Erythroblast (primary cell): ENCODE data around the gene CSAD.

Experiments
- DNase-seq, 2 experiments: peaks; one replicate each; lab custom pipeline; 2025; lab: John Stamatoyannopoulos, UW
- GATA1 ChIP-seq: IDR thresholded peaks from 2 replicates; pipeline ENCODE4 v1.6.1; 2011; ENCODE audit warnings: low read depth, mild to moderate bottlenecking, control low read depth, low read length, moderate library complexity
- POLR2A ChIP-seq: IDR thresholded peaks from 2 replicates; pipeline ENCODE4 v1.6.1; 2011; ENCODE audit warnings: mild to moderate bottlenecking, low read length

CSAD gene

DNA sequence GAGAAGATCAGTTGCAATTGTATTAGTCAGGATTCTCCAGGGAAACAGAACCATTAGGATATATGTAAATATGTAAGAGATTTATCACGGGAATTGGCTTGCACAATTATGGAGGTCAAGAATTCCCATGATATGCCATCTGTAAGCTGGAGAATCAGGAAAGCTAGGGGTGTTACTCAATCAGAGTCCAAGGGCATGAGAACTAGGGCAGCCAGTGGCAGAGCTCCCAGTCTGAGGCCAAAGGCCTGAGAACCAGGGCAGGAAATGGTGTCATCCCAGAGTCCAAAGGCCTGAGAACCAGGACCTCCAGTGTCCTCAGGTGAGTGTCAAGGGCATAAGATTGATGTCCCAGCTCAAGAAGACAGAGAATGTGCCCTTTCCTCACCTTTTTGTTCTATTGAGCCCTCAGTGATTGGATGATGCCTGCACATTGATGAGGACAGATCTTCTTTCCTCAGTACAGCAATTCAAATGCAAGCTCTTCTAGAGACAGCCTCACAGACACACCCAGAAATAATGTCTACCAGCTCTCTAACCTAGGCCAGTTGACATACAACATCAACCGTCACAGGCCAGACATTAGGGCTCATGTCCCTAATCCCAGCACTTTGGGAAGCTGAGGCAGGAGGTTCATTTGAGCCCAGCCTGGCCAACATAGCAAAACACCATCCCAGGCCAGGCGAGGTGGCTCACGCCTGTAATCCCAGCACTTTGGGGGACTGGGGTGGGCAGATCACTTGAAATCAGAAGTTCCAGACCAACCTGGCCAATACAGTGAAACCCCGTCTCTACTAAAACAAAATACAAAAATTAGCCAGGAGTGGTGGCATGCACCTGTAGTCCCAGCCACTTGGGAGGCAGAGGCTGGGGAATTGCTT lies 35.1 kb downstream of the CSAD start:
- TF ChIP-seq GATA1 (no peak), POLR2A (no peak)
- DNase-seq, result no peak

DNA sequence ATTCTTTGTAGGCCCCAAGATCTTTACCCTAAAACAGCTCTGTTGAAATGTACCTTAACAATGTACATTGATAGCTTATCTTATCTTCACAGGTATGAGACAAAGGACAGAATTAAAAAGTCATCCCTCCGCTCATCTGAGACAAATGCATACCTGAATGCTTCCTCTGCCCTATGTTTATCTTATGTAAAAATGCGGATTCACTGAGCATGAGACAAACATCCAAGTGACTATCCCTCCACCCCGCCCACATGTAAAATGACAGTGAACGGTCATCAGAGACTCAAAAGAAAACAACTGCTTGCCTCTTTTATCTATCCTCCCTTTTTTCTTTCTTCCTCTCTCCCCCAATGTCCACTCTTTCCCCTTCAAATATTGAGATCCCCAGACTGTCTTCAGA lies 37.4 kb downstream of the CSAD start:
- TF ChIP-seq GATA1 (no peak), POLR2A (no peak)
- DNase-seq, result no peak

DNA sequence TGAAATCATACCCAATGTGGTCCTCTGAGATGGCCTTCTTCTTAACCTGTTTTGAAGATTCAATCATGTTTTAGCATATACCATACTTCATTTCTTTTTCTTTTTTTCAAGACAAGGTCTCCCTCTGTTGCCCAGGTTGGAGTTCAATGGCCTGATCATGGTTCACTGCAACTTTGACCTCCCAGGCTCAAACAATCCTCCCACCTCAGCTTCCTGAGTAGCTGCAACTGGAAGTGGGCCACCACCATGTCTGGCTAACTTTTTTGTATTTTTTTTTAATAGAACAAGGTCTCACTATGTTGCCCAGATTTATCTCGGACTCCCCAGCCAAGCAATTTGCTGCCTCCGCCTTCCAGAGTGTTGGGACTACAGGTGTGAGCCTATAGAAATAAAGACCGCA lies 47.0 kb downstream of the CSAD start:
- TF ChIP-seq POLR2A (no peak), GATA1 (no peak)
- no peak for DNase-seq

DNA sequence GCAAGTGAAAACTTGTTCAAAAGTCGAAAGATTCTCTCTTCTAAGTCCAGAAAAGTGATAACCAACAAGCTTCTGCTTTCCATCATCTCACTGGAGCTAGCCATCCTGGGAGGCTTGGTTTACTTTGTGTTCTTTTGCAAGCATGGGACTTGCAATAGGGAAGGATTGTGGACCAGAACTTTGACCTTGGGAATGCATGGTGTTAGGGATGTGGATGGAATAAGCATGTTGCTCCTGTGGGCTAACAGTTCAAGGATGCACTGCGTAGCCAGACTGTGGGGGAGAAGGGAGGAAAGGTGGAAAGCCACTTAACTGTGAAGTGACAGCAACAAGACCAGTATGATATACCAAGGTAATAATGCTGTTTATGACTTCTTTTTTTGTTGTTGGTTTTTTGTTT lies 48.9 kb downstream of the CSAD start:
- TF ChIP-seq GATA1 (no peak), POLR2A (no peak)
- DNase-seq, result no peak

DNA sequence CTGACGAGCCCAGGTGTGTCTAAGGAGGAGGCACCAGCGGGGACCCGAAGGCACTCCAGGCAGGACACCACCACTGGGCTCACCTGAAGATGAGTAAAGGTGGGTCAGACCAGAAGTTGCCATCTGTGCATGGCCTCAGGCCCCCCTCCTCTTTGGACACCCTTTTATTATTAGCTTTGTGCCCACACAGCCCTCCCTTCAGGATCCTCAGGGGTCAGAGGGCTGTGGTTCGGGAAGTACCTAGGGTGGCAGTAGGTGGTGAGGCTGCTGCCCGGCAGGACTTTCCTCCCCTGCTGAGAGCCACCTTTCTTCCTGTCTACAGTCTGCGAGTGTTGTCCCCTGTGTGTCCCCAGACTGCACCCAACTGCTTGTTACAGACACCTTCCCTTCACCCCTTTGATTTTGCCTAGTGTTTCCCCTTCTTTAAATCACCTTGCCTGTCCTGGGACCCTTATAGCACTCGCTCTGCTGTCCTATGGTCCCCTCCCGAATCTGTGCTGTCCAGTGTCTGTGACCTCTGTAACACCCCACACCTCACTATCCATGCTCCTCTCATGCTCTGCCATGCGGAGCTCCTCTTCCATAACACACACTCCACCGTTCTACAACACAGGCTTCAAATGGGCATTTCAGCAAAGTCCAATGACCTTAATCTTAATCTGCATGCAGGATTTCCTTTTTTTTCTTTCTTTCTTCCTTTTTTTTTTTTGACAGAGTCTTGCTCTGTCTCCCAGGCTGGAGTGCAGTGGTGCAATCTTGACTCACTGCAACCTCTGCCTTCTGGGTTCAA lies 51.8 kb downstream of the CSAD start:
- no peak for DNase-seq
- no peak for TF ChIP-seq POLR2A

DNA sequence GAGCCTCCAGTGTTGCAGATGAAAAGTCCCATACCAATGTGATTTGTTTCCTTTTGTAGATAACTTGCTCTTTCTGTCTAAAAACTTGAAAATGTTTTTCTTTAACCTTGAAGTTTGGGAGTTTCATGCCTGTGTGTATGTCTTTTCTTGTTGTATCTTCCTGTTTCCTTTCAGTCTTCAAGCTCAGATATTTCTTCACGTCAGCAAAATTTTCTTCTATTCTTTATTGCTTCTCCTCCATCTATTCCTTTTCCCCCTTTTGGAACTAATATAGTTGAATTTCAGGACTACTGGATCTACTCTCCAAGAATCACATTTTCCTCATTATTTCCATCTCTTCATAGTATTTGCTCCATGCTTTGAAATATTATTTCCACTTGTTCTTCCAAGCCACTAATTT lies 53.6 kb downstream of the CSAD start:
- no peak for TF ChIP-seq GATA1
- DNase-seq, result no peak

DNA sequence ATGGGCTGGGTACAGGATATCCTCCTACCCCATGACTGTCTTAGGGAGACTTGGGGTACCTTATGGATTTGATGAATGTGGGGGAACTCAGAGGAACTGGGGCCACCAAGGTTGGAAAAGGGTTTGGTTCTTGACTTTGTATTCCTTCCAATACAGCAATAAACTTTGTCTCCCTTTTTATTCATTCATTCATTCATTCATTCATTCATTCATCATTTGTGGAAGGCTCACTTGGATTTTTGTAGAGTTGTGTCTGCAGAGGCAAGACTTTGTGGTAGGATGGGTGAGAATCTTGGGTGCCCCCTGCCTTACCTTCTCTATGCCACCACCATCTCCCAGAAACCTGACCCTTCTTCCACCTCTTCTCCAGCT lies 56.4 kb downstream of the CSAD start:
- no peak for DNase-seq
- TF ChIP-seq GATA1 (no peak), POLR2A (no peak)

DNA sequence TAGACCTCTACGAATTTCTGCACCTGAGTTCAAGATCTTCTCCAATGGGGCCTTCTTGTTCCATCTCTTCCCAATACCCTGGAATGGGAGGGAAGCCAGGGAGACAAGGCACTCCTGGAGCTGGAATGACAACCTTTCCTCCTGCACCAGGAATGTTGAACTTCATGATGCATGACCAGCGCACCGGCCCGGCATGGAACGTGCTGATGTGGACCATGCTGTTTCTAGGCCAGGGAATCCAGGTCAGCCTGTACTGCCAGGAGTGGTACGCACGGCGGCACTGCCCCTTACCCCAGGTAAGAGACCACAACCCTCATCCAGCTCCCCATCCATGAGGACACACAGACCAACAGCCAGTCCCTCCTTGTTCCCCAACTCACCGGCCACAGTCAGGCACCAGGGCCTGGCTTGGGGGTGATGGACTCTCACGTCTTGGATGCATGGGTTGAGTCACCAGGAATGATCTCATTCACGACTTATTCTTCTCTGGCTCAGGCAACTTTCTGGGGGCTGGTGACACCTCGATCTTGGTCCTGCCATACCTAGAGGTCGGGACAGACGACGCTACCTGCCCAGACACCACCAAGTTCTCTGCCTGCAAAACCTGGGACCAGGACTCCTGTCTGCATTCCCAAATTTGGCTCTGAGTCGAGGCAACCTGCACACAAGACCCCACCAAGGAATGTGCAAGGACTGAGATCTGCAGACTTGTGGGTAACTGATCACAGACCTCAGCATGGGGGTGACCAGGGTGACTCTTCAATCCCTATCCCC lies 57.0 kb downstream of the CSAD start:
- no peak for DNase-seq
- TF ChIP-seq GATA1, result no peak
- TF ChIP-seq POLR2A, result no peak

DNA sequence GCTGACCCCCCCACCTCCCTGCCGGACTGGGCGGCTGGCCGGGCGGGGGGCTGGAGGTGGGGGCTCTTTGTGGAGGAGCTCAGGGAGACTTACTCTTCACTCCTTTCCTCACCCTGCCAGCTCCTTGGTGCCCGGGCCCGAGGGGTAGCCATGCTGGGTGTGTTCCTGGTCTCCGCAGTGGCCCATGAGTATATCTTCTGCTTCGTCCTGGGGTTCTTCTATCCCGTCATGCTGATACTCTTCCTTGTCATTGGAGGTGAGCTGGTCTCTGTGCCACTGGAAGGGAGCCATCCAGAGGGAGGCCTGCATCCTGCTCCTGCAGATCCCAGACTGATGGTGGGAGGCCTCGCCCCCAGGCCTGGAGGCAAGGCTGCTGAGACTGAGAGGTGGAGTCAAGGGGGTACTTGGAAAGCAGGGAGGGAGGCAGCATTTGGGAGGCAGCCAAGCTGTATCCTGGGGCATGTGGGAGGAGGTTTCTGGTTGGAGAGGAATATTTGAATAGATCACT lies 57.7 kb downstream of the CSAD start:
- TF ChIP-seq GATA1 (no peak), POLR2A (no peak)
- DNase-seq, result no peak

DNA sequence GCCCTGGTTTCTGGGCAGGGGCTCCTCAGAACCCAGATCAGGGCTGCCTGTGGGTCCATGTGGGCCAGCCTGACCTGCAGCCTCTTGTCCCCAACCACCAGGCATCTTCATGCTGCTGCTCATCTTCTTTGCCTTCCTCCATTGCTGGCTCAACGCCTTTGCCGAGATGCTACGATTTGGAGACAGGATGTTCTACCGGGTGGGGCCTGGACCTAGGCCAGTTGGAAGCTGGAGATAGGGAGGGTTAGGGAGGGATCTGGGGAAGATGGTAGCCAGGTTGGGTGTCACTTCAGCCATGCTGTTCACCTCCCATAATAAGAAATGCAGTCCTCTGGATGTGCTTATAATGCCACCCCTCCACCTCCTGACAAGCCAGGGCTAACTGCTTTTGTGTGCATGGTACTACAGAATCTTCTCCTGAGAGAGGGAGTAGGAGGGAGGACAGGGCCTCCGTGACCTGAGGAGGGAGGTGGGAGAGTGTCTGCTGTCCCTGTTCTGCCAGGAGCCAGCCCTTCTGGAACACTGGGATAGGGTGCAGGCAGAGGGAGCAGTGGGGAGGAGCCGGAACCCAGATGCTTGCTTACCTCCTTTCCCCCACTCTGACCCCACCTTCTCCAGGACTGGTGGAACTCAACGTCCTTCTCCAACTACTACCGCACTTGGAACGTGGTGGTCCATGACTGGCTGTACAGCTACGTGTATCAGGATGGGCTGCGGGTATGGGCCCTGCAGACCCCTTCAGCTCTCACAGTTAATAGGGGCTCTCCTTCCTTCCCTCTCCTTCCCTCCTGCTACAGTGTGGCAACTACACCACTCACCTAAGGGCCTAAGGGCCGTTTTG lies 59.8 kb downstream of the CSAD start:
- DNase-seq, result no peak
- TF ChIP-seq GATA1 (no peak), POLR2A (no peak)

DNA sequence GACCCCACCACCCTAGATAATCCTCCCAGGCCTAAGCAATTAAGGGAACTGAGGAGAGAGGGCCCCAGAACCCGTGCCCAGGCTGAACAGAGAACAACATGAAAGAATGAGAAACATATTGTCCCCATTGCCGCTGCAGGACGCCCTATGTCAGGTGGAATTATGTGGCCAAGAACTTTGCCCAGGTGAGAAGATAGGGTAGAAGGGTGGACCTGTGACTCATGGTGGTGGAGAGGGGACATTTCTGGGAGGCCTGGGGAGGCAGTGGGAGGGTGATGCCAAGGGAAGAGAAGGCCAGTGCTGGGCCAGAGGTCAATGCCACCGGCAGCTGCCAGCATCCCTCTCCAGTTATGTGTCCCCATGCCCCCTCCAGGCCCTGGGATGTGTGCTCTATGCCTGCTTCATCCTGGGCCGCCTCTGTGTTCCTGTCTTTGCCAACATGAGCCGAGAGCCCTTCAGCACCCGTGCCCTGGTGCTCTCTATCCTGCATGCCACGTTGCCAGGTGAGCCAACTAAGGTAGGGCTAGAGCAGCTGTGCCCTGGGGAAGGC lies 61.9 kb downstream of the CSAD start:
- no peak for TF ChIP-seq GATA1
- DNase-seq, result no peak

DNA sequence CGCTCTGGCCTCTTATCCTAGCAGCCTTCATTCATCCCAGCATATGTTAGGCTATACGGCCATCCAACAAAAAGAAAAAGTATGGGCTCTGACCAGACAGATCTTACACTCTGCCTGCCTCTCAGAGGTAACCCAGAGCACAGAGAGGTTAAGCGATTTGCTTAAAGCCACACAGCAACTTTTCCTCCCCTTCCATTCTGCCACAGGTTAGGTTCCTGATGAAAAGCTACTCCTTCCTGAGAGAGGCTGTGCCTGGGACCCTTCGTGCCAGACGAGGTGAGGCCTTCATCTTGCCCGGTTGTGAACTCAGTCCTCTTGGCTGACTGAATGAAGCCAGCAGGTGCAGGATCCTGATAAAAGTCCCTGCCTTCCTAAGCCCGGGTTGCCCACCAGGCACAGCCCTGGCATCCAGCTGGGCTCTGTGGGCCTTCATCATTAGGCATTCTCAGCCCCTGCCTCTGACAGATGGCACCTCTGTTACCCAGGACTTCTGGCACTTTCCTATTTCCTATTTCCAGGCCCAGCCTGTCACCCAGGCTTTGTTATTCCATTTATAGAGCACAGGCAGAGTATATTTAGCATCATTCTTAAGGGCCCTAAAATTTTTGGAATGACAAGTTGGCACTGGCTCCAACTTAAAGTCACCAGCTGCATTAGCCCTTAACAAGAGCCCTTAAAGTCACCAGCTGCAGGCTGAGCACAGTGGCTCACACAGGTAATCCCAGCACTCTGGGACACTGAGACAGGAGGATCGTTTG lies 64.7 kb downstream of the CSAD start:
- TF ChIP-seq POLR2A (no peak), GATA1 (no peak)
- no peak for DNase-seq
